Dermis microvascular lymphatic vessel endothelial cell (primary cell): ENCODE data around the gene ZNF132. TPM values are rescaled to one million over a fixed set of nuclear protein-coding genes. Genes with fewer than 3 reads are reported as not detected.
A peak's percentile ranks its signal among the peaks of the same experiment; 100 is the strongest.

ENCODE experiments used
- DNase-seq, 2 donors: peaks; one replicate each; pipeline versions ENCODE4 v3.0.0 to v3.0.0-alpha.2; 2010; ENCODE audit warnings: low read depth in 2 of 2
- total RNA-seq: library from RNA; depleted of rRNA; stranded (reverse); fragments of >200 nt; gene quantifications from 2 replicates; pipeline ENCODE4 v1.2.1, GENCODE V29; 2014

The ZNF132 gene
- total RNA-seq, 1 donor from 2014 or later, result 4.1 TPM

- no peak for DNase-seq
These were observed 51.8 kb downstream of the ZNF132 start for GRCh38 chr19:58388175-58388526.

GRCh38 chr19:58387338-58388174 is 52.4 kb downstream of the ZNF132 start:
- no peak for DNase-seq

GRCh38 chr19:58386576-58387337 is 53.2 kb downstream of the ZNF132 start, which contains the start of gene RPS5:
Gene RPS5, plus strand, starts transcription at chr19:58387269. Its CDS starts 869 bp downstream, at chr19:58388138.
- DNase-seq, result peak; percentile 99

GRCh38 chr19:58385891-58386575 is 53.9 kb downstream of the ZNF132 start:
- DNase-seq, result no peak

GRCh38 chr19:58385313-58385890 is 54.6 kb downstream of the ZNF132 start:
- DNase-seq, result no peak

- DNase-seq, result no peak
These were observed 56.9 kb downstream of the ZNF132 start for GRCh38 chr19:58382997-58383603.

Other genes with a start within 250 kb of the ZNF132 start
- gene ZNF544, start 211.2 kb downstream of the ZNF132 start, total RNA-seq, result 39.0 and 47.8 TPM in 2 replicates
- gene ZNF8, start 161.2 kb downstream of the ZNF132 start, total RNA-seq, result 3.0 and 4.8 TPM in 2 replicates
- gene ERVK3-1, start 134.8 kb downstream of the ZNF132 start, total RNA-seq, result 11.4 and 18.7 TPM in 2 replicates
- 1.7 and 2.4 TPM in 2 replicates for gene ZSCAN22, start 113.2 kb downstream of the ZNF132 start, total RNA-seq
- 4.3 and 5.4 TPM in 2 replicates for gene A1BG, start 86.7 kb downstream of the ZNF132 start, total RNA-seq
- gene ZNF497, start 77.4 kb downstream of the ZNF132 start, total RNA-seq, result 0.51 and 0.89 TPM in 2 replicates
- 1.7 and 3.7 TPM in 2 replicates for gene ZNF837, start 59.1 kb downstream of the ZNF132 start, total RNA-seq
- gene RPS5, start 52.9 kb downstream of the ZNF132 start, total RNA-seq, result 2,588 and 2,654 TPM in 2 replicates
- not detected in 2 replicates for gene RNF225, start 44.5 kb downstream of the ZNF132 start, total RNA-seq
- gene ZNF584, start 31.5 kb downstream of the ZNF132 start, total RNA-seq, result 7.7 and 9.5 TPM in 2 replicates
- gene ZNF324B, start 11.5 kb upstream of the ZNF132 start, total RNA-seq, result 6.0 and 7.6 TPM in 2 replicates
- 8.9 and 12.4 TPM in 2 replicates for gene ZNF324, start 26.9 kb upstream of the ZNF132 start, total RNA-seq
- 3.2 and 5.7 TPM in 2 replicates for gene ZNF446, start 36.2 kb upstream of the ZNF132 start, total RNA-seq
- 10.1 and 10.9 TPM in 2 replicates for gene SLC27A5, start 71.8 kb upstream of the ZNF132 start, total RNA-seq
- gene ZBTB45, start 79.7 kb upstream of the ZNF132 start, total RNA-seq, result 3.5 and 5.7 TPM in 2 replicates
- gene TRIM28, start 103.9 kb upstream of the ZNF132 start, total RNA-seq, result 339 and 348 TPM in 2 replicates
- gene CHMP2A, start 115.0 kb upstream of the ZNF132 start, total RNA-seq, result 90.8 and 112 TPM in 2 replicates
- gene UBE2M, start 118.5 kb upstream of the ZNF132 start, total RNA-seq, result 60.4 and 80.1 TPM in 2 replicates
- 5.1 and 11.1 TPM in 2 replicates for gene MZF1, start 133.2 kb upstream of the ZNF132 start, total RNA-seq